GM23338 (cell line): ENCODE data around the gene SIRT3.

Experiments
- POLR2AphosphoS5 ChIP-seq: IDR thresholded peaks from 2 replicates; pipeline ENCODE4 v1.6.1; 2016; ENCODE audit warnings: antibody characterized with exemption, low read depth
- TF ChIP-seq, protein P1 (sequence below), 2 experiments: fragments of 200-600 bp in 1 of 2; sonication (generic) in 1 of 2; conservative IDR thresholded peaks; 2 replicates each; pipeline versions ENCODE4 v1.5.1 to v1.6.1; 2016 to 2017; ENCODE audit warnings: antibody characterized with exemption in 2 of 2, low read depth in 2 of 2, mild to moderate bottlenecking in 2 of 2, moderate library complexity in 1 of 2

DNA sequence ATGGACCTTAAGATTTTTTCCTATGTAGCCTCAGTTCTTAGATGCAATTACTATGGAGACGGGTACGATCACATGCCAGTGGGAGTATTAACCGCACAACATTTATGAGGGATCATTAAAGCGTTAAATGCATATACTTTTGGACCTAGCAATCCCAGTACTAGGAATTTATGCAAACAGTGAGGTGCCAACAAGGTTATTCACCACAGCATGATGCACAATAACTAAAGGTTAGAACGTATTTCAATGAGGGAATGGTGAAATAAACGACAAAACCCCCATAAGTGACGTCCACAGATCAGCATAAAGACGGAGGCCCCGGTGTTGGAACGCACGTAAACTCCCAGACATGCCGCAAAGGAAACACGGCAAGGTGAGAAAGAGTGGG, 539 bp downstream of the SIRT3 start:
- TF ChIP-seq POLR2AphosphoS5 = no peak
- TF ChIP-seq, protein P1, sequence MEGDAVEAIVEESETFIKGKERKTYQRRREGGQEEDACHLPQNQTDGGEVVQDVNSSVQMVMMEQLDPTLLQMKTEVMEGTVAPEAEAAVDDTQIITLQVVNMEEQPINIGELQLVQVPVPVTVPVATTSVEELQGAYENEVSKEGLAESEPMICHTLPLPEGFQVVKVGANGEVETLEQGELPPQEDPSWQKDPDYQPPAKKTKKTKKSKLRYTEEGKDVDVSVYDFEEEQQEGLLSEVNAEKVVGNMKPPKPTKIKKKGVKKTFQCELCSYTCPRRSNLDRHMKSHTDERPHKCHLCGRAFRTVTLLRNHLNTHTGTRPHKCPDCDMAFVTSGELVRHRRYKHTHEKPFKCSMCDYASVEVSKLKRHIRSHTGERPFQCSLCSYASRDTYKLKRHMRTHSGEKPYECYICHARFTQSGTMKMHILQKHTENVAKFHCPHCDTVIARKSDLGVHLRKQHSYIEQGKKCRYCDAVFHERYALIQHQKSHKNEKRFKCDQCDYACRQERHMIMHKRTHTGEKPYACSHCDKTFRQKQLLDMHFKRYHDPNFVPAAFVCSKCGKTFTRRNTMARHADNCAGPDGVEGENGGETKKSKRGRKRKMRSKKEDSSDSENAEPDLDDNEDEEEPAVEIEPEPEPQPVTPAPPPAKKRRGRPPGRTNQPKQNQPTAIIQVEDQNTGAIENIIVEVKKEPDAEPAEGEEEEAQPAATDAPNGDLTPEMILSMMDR (conservative IDR thresholded peaks at IDR 0.05; ENCODE audit: low read depth in 2 of 2) = no peak
